Lower lobe of right lung (tissue), 2 donors: Measurements from ENCODE around the gene CPNE2. TPM values are rescaled to one million over a fixed set of nuclear protein-coding genes. Genes with fewer than 3 reads are reported as not detected.

Experiments
- ATAC-seq, 2 donors: fragments of 200-7000 bp; cut with Tn5 transposase; one replicate each; pipeline ENCODE4 v1.9.1; 2020 to 2022; ENCODE audit warnings: mild to moderate bottlenecking in 2 of 2, moderate library complexity in 2 of 2
- DNase-seq: peaks from one replicate; pipeline ENCODE4 v3.0.0-alpha.2; 2020
- H3K27ac ChIP-seq: fragments of 200-600 bp; one replicate; pipeline ENCODE4 v1.8.0; 2022
- H3K27me3 ChIP-seq: fragments of 200-600 bp; one replicate; pipeline ENCODE4 v1.8.0; 2022; ENCODE audit warnings: low read depth
- H3K36me3 ChIP-seq: fragments of 200-600 bp; one replicate; pipeline ENCODE4 v1.8.0; 2022; ENCODE audit warnings: mild to moderate bottlenecking
- H3K4me1 ChIP-seq: fragments of 200-600 bp; one replicate; pipeline ENCODE4 v1.8.0; 2022
- H3K4me3 ChIP-seq: fragments of 200-600 bp; one replicate; pipeline ENCODE4 v1.8.0; 2022; ENCODE audit warnings: mild to moderate bottlenecking
- H3K9me3 ChIP-seq: fragments of 200-600 bp; one replicate; pipeline ENCODE4 v1.8.0; 2022
- CTCF ChIP-seq: fragments of 200-600 bp; IDR thresholded peaks from one replicate; pipeline ENCODE4 v1.8.0; 2022; ENCODE audit warnings: antibody characterized with exemption, mild to moderate bottlenecking
- intact Hi-C: fragments of 100-400 bp; cut with DNase I; formaldehyde crosslinking; loops from one replicate; pipeline ENCODE4 v1.11.0; 2022
- total RNA-seq: library from RNA; stranded (reverse); fragmentation: NEBNext Ultra II Directional; extraction: Animal tissue kit (Norgen Biotek cat#: 25700); gene quantifications from one replicate; pipeline ENCODE4 v1.2.1, GENCODE V29; 2021
- donor health status: DM: no; HTN: yes; CAD: no; lungs with severe emphysema.

CPNE2 gene
- total RNA-seq, 1 donor from 2014 or later = 55.3 TPM

- H3K4me1 ChIP-seq = peaks cover 87% of the 10 kb centered on the region
- no peak for TF ChIP-seq CTCF
- ATAC-seq = no peak
- peaks cover 3% of the 10 kb centered on the region for H3K36me3 ChIP-seq
- H3K4me3 ChIP-seq = no peak overlapping the region
- intact Hi-C loops = no loop called here
- no peak for DNase-seq
- H3K27me3 ChIP-seq = no peaks in the 10 kb centered on the region
- peak overlapping the region; percentile 72 for H3K27ac ChIP-seq
- no peaks in the 10 kb centered on the region for H3K9me3 ChIP-seq
These were observed 53.0 kb downstream of the CPNE2 start for GRCh38 chr16:57145046-57146021.

- Histone ChIP-seq H3K36me3 (peaks cover 3% of the 10 kb centered on the region), H3K9me3 (no peaks in the 10 kb centered on the region), H3K27me3 (no peaks in the 10 kb centered on the region), H3K27ac (peak overlapping the region; percentile 72), H3K4me1 (peaks cover 84% of the 10 kb centered on the region), H3K4me3 (no peak overlapping the region)
- no peak for DNase-seq
- peak in 1 of 2 donors; percentile 13 for ATAC-seq
- intact Hi-C loops = no loop called here
- no peak for TF ChIP-seq CTCF
These were observed 53.8 kb downstream of the CPNE2 start for GRCh38 chr16:57146040-57146647.

- Histone ChIP-seq H3K36me3 (peaks cover 5% of the 10 kb centered on the region), H3K4me3 (no peak overlapping the region), H3K9me3 (no peaks in the 10 kb centered on the region), H3K27me3 (no peaks in the 10 kb centered on the region), H3K27ac (peak overlapping the region; percentile 72), H3K4me1 (peaks cover 83% of the 10 kb centered on the region)
- intact Hi-C loops = no loop called here
- ATAC-seq (no peak), DNase-seq (no peak)
- TF ChIP-seq CTCF = no peak
These were observed 54.4 kb downstream of the CPNE2 start for GRCh38 chr16:57146735-57147134.

GRCh38 chr16:57147381-57148221 lies 55.2 kb downstream of the CPNE2 start:
- no peak overlapping the region for H3K4me3 ChIP-seq
- peaks cover 14% of the 10 kb centered on the region for H3K36me3 ChIP-seq
- peaks cover 75% of the 10 kb centered on the region for H3K4me1 ChIP-seq
- H3K27ac ChIP-seq = peak overlapping the region; percentile 72
- H3K9me3 ChIP-seq = no peaks in the 10 kb centered on the region
- TF ChIP-seq CTCF = no peak
- H3K27me3 ChIP-seq = no peaks in the 10 kb centered on the region
- no peak for ATAC-seq
- no peak for DNase-seq
- intact Hi-C loops = no loop called here

GRCh38 chr16:57148481-57148880 lies 56.1 kb downstream of the CPNE2 start:
- ATAC-seq (no peak), DNase-seq (no peak)
- peaks cover 66% of the 10 kb centered on the region for H3K4me1 ChIP-seq
- H3K27me3 ChIP-seq = no peaks in the 10 kb centered on the region
- H3K4me3 ChIP-seq = no peak overlapping the region
- H3K36me3 ChIP-seq = peaks cover 19% of the 10 kb centered on the region
- no peaks in the 10 kb centered on the region for H3K9me3 ChIP-seq
- TF ChIP-seq CTCF = no peak
- H3K27ac ChIP-seq = peak overlapping the region; percentile 72
- intact Hi-C loops = no loop called here
